Measurements from ENCODE around the gene DHRS7.

DHRS7 gene

GRCh38 chr14:60133487-60133886, 31.7 kb downstream of the DHRS7 start:
- H3K36me3 ChIP-seq, result peaks cover 23% of the 10 kb centered on the region

GRCh38 chr14:60125918-60126317, 39.3 kb downstream of the DHRS7 start:
- Histone ChIP-seq H3K9me3 (no peaks in the 10 kb centered on the region), H3K4me1 (no peaks in the 10 kb centered on the region), H3K36me3 (peaks cover 54% of the 10 kb centered on the region), H3K27me3 (no peaks in the 10 kb centered on the region), H3K4me3 (ENCODE audit: low read depth, low read length) (no peak overlapping the region)
- DNase-seq, result no peak
- TF ChIP-seq CTCF (IDR thresholded peaks at IDR 0.05; ENCODE audit: low read depth, low read length), result no peak

More at GRCh38 chr14:60133487-60133886, 31.7 kb downstream of the DHRS7 start:
- Histone ChIP-seq H3K9me3 (no peaks in the 10 kb centered on the region), H3K27me3 (no peaks in the 10 kb centered on the region), H3K4me3 (ENCODE audit: low read depth, low read length) (no peak overlapping the region), H3K4me1 (no peaks in the 10 kb centered on the region)
- TF ChIP-seq CTCF (IDR thresholded peaks at IDR 0.05; ENCODE audit: low read depth, low read length), result no peak
- no peak for DNase-seq

GRCh38 chr14:60116181-60116580, 49.0 kb downstream of the DHRS7 start:
- peaks cover 40% of the 10 kb centered on the region for H3K36me3 ChIP-seq
- H3K9me3 ChIP-seq, result no peaks in the 10 kb centered on the region
- DNase-seq, result no peak
- no peaks in the 10 kb centered on the region for H3K27me3 ChIP-seq
- TF ChIP-seq CTCF (IDR thresholded peaks at IDR 0.05; ENCODE audit: low read depth, low read length), result no peak
- no peak overlapping the region for H3K4me3 ChIP-seq (ENCODE audit: low read depth, low read length)
- H3K4me1 ChIP-seq, result no peaks in the 10 kb centered on the region

- Histone ChIP-seq H3K9me3 (no peaks in the 10 kb centered on the region), H3K4me1 (no peaks in the 10 kb centered on the region), H3K27me3 (no peaks in the 10 kb centered on the region), H3K4me3 (ENCODE audit: low read depth, low read length) (no peak overlapping the region), H3K36me3 (peaks cover 40% of the 10 kb centered on the region)
- no peak for TF ChIP-seq CTCF (IDR thresholded peaks at IDR 0.05; ENCODE audit: low read depth, low read length)
- DNase-seq, result no peak
Observed at GRCh38 chr14:60114881-60115280, 50.3 kb downstream of the DHRS7 start.

GRCh38 chr14:60111732-60112131, 53.5 kb downstream of the DHRS7 start:
- Histone ChIP-seq H3K36me3 (peaks cover 31% of the 10 kb centered on the region), H3K4me3 (ENCODE audit: low read depth, low read length) (no peak overlapping the region), H3K27me3 (no peaks in the 10 kb centered on the region)

GRCh38 chr14:60107477-60107876, 57.7 kb downstream of the DHRS7 start:
- Histone ChIP-seq H3K27me3 (no peaks in the 10 kb centered on the region), H3K36me3 (peaks cover 12% of the 10 kb centered on the region), H3K4me1 (peaks cover 6% of the 10 kb centered on the region), H3K9me3 (no peaks in the 10 kb centered on the region), H3K4me3 (ENCODE audit: low read depth, low read length) (no peak overlapping the region)
- no peak for TF ChIP-seq CTCF (IDR thresholded peaks at IDR 0.05; ENCODE audit: low read depth, low read length)
- no peak for DNase-seq

More at GRCh38 chr14:60111732-60112131, 53.5 kb downstream of the DHRS7 start:
- Histone ChIP-seq H3K9me3 (no peaks in the 10 kb centered on the region), H3K4me1 (no peaks in the 10 kb centered on the region)
- DNase-seq, result no peak
- no peak for TF ChIP-seq CTCF (IDR thresholded peaks at IDR 0.05; ENCODE audit: low read depth, low read length)

All from BE2C (cell line).